GM19023 (cell line): ENCODE measurements around the gene GPI.
"Not testable (repeated sequence)": the region's sequence is repeated elsewhere in the genome, so short reads cannot be mapped to it uniquely, and the experiment has no call there.

Experiments
- ATAC-seq: cut with Tn5 transposase; IDR thresholded peaks from one replicate; pipeline ENCODE4 v1.9.1; 2021; ENCODE audit warnings: mild to moderate bottlenecking, moderate library complexity; ENCODE audit not compliant: unreplicated experiment

GPI gene

DNA sequence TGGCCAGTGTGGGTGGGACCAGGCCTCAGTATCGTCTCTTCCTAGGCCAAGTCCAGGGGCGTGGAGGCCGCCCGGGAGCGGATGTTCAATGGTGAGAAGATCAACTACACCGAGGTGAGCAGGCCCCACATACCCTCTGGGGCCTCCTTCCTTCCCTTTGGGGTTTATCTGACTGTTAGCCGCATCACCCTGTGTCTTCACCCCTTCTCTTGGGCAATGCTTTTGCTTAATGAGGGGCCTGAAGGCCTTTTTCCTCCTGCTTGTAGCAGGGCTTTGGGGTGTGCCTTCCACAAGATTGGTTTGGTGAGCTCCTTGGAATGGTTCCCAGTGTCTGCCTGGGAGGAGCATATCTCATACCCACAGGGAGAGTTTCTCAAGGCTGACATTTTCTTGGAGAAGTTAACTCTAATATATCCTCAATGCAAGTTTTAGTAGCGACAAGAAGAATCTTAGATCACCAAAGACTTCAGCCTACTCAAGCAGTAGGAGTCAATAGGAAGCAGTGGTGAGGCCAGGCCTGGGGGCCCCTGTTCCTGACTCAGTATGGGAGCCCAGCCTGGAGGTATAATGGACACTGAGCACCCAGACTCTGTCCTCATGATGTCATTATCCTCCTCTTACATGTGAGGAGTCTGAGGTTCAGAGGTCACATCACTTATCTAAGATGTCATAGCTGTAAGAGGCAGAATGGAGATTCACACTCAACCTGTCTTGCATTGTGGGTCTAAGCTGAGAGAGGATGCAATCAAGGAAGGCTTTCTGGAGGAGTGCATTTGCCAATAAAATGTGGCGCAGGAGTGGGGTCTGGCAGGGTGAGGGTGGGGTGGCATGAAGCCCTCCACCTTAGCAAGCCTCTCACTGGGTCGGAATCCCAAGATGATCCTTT is 2.0 kb downstream of the GPI start:
- ATAC-seq, result no peak

- no peak for ATAC-seq
Observed at GRCh38 chr19:34367624-34367957, 2.6 kb downstream of the GPI start.

GRCh38 chr19:34368338-34368737 is 3.3 kb downstream of the GPI start:
- no peak for ATAC-seq

DNA sequence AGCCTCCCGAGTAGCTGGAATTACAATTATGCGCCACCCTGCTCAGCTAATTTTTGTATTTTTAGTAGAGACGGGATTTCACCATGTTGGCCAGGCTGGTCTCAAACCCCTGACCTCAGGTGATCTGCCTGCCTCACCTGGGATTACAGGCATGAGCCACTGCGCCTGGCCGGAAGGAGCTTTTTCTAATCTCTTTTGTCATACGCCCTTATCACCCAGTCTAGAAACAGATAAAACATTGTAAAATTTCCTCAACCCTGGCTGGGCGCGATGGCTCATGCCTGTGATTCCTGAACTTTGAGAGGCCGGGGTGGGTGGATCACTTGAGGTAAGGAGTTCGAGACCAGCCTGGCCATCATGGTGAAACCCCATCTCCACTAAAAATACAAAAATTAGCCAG is 4.2 kb downstream of the GPI start:
- not testable (repeated sequence) for ATAC-seq

DNA sequence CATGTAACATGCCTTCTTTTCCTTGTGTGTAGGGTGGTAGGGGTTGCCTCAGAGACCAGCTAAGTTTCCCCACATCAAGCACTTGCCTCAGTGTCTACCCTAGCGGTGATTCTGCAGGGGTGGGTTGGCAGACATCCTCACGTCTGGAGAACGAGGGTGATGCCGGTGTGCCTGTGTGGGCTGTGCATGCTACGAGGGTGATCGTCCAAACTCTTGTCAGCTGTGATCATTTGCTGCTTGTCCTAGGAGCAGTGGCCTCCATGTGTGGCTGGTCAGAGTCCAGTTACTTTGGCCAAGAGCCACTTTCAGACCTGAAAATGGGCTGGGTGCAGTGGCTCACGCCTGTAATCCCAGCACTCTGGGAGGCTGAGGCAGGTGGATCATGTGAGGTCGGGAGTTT is 5.1 kb downstream of the GPI start:
- ATAC-seq, result no peak

DNA sequence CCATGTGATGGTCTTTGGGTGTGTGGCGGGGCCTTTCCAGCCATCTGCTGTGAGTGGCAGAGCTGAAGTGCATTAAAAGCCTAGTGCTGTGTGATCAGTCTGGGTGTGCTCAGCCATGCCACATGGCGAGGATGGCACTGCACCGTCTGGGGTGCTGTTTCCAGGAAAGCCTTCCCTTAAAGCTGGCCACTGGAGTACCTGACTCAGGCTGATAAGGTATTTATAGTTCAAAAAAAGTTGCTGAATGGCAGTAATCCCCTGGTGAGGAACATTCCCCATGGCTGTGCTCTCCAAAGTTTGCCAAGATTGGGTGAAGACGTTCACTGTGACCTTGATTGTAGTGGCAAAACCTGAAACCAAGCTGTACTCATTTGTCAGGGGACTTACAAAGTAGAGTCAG is 6.0 kb downstream of the GPI start:
- ATAC-seq, result no peak

DNA sequence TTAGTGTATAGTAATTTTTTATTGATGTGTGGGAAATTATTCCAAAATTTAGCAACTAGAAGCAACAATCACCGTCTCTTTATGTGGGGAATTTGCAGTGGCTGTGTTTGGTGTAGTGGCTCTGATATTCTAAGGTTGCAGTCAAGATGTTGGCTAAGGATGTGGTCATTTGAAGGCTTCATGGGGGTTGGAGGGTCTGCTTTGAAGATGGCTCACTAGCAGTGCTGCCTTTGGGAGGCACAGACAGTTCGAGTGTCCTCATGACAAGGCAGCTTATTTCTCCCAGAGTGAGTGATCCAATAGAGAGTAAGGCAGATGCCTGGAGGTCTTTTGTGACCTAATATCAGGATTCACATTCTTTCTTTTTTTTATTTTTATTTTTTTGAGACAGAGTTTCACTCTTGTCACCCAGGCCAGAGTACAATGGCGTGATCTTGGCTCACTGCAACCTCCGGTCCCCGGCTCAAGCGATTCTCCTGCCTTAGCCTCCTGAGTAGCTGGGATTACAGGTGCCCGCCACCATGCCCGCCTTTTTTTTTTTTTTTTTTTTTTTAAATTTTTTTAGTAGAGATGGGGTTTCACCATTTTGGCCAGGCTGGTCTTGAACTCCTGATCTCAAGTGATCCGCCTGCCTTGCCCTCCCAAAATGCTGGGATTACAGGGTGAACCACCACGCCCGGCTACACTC is 8.7 kb downstream of the GPI start:
- ATAC-seq, result no peak

GRCh38 chr19:34375598-34375997 is 10.6 kb downstream of the GPI start:
- no peak for ATAC-seq

DNA sequence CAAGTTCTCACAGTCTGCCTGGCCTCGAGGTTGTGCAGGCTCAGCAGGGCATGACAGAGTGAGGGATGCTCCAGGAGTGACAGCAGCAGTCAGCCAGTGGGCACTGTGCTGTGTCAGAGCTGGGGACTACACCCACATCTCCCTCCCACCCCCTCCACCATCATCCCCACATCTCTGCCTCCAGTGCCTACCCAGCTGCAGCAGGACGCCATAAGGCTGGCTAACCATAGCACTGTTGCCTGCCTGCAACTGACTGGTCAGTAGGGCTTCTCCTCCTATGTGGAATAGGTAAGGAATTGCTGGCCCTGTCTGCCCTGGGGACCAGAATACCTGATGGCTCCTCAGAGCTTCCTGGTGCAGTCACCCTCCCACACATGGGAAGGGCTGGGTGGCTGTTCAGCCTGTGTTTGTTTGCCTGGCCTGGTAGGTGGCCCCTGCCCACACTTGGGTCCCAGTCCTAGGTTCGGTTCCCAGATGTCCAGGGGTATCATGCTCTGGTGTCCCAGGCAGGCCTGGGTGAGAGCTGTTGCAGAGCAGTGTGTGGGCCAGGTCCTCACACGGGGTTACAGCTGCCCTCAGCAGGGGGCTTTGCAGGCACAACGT is 15.7 kb downstream of the GPI start:
- ATAC-seq, result no peak

- ATAC-seq, result no peak
Observed at GRCh38 chr19:34381399-34382251, 16.6 kb downstream of the GPI start.

- ATAC-seq, result no peak
Observed at GRCh38 chr19:34382471-34382870, 17.5 kb downstream of the GPI start.

DNA sequence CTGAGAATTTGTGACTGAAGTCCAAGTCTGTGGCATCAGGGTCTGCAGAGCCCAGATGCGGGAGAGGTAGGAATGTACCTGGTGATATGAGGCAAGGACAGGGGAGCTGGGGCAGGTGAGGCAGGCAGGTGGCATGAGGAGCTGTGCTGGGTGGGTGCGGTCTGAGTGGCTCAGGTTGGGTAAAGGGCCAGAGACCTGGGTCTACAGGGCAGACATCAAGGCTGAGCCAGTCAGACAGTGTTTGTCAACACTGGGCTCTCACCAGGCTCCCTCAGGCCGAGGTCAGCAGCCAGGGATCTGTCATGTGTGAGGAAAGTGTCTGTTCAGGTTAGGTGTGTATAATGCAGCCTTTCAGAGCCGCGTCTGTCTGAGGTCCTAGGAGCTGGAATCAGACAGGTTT is 18.6 kb downstream of the GPI start:
- no peak for ATAC-seq

- ATAC-seq, result no peak
Observed at GRCh38 chr19:34386645-34387445, 21.8 kb downstream of the GPI start.

- no peak for ATAC-seq
Observed at GRCh38 chr19:34387446-34387810, 22.4 kb downstream of the GPI start.

GRCh38 chr19:34388745-34389144 is 23.7 kb downstream of the GPI start:
- ATAC-seq, result not testable (repeated sequence)

DNA sequence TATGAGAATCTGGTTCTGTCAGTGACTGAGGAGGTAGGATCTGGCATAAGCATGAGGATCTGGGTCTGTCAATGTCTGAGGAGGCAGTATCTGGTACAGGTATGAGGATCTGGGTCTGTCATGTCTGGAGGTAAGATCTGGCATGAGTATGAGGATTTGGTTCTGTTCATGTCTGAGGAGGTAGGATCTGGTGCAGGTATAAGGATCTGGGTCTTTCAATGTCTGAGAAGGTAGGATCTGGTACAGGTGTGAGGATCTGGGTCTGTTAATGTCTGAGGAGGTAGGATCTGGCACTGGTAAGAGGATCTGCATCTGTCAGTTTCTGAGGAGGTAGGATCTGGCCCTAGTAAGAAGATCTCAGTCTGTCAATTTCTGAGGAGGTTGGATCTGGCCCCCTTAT is 26.8 kb downstream of the GPI start:
- no peak for ATAC-seq

- no peak for ATAC-seq
Observed at GRCh38 chr19:34393031-34393430, 28.0 kb downstream of the GPI start.

DNA sequence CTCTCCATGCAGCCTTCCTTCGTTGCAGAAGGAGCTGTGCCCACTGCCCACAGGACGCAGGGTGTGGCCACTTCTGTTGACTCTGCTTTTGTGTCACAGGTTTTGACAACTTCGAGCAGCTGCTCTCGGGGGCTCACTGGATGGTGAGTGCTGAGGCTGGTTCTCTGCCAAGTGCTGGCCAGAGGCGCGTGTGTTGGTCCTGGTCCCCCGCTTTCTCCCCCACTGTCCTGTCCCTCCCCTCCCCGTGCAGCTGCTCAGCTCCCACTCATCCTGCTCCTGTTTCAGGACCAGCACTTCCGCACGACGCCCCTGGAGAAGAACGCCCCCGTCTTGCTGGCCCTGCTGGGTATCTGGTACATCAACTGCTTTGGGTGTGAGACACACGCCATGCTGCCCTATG is 28.6 kb downstream of the GPI start:
- ATAC-seq, result no peak

DNA sequence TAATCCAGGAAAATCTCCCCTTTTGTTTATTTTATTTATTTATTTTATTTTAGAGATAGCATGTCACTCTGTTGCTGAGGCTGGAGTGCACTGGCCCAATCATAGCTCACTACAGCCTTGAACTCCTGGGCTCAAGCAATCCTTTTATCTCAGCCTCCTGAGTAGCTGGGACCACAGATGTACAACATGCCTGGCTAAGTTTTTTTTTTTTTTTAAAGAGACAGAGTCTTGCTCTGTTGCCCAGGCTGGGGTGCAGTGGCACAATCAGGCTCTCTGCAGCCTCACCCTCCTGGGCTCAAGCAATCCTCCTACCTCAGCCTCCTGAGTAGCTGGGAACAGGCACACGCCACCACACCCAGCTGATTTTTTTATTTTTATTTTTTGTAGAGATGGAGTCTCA is 32.9 kb downstream of the GPI start:
- ATAC-seq, result no peak

- no peak for ATAC-seq
Observed at GRCh38 chr19:34399886-34400285, 34.9 kb downstream of the GPI start.
